A673 (cell line): ENCODE measurements around the gene MAP1LC3B2.

Experiments used
- EZH2 ChIP-seq: fragments of 200-600 bp; sonication (generic); IDR thresholded peaks from 2 replicates; pipeline ENCODE4 v1.6.1; 2017; ENCODE audit warnings: borderline replicate concordance, low read depth, mild to moderate bottlenecking, mixed read lengths, antibody characterized with exemption, low read length; ENCODE audit not compliant: poor library complexity, severe bottlenecking
- TF ChIP-seq, protein P1 (sequence below): fragments of 300-800, 200-600 bp; sonication (generic); conservative IDR thresholded peaks from 2 replicates; pipeline ENCODE4 v1.5.1; 2017; ENCODE audit warnings: low read depth, mild to moderate bottlenecking, antibody characterized with exemption, low read length, moderate library complexity, mixed read lengths

DNA sequence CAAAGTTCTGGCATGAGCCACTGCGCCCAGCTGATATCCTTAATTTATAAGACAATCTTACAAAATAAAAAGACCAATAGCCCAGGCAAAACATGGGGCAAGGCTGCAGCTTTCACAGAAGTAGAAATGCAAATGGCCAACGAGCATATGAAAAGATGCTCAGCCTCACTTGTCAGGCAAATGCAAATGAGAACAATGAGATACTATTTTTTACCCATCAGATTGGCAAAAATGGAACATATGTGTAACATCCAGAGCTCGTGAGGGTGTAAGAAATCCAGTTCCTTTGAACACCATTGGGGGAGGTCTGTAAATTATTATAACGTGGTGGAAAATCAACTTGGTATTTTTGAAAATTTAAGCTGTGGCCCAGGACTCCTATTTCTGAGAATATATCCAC is 14.6 kb downstream of the MAP1LC3B2 start:
- TF ChIP-seq, protein P1, sequence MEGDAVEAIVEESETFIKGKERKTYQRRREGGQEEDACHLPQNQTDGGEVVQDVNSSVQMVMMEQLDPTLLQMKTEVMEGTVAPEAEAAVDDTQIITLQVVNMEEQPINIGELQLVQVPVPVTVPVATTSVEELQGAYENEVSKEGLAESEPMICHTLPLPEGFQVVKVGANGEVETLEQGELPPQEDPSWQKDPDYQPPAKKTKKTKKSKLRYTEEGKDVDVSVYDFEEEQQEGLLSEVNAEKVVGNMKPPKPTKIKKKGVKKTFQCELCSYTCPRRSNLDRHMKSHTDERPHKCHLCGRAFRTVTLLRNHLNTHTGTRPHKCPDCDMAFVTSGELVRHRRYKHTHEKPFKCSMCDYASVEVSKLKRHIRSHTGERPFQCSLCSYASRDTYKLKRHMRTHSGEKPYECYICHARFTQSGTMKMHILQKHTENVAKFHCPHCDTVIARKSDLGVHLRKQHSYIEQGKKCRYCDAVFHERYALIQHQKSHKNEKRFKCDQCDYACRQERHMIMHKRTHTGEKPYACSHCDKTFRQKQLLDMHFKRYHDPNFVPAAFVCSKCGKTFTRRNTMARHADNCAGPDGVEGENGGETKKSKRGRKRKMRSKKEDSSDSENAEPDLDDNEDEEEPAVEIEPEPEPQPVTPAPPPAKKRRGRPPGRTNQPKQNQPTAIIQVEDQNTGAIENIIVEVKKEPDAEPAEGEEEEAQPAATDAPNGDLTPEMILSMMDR: no peak
- TF ChIP-seq EZH2: no peak
